Stimulated activated CD4-positive, alpha-beta T cell treated with anti-CD3 and anti-CD28 coated beads, Interleukin-12 subunit alpha, Interleukin-12 subunit beta, amount 100 ng/mL, for 48 hours (primary cell): ENCODE results near the gene CD8B2.
"Not testable (repeated sequence)": the region's sequence is repeated elsewhere in the genome, so short reads cannot be mapped to it uniquely, and the experiment has no call there.

Experiments
- DNase-seq, 3 donors: peaks; one replicate each; pipeline ENCODE4 v3.0.0-alpha.2; 2020; ENCODE audit warnings: low read depth in 2 of 3, low spot score in 1 of 3

Gene CD8B2

DNA sequence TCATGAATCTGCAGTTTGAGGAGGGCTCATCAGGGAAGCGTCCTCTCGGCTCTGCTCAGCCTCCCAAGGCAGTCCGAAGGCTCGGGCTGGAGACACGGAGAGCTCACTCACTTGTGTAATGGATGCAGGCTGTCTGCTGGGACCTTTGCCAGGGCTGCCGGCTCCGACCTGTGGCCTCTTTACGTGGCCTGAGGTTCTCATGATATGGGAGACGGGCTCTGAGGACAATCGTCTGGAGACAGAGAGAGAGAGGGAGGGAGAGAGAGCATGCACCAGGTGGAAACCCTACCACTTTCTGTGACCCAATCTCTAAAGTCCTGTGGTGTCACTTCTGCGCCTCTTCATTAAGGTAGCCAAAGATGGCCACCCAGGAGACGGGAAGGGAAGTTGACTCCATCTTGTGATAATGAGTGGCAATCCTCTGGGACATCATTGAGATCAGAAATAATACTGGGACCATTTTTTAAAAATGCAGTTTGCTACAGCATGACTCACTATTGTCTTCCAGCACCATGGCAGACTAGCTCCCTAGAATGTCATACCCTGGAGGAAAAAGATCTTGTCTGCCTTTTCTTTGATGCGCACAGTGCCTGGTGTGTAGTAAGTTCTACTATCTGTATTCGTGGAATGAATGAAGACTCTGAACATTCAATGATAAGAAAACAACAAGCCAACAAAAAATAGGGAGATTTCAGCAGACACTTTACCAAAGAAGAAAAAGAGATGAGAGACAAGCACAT lies 60.2 kb downstream of the CD8B2 start:
- no peak for DNase-seq

DNA sequence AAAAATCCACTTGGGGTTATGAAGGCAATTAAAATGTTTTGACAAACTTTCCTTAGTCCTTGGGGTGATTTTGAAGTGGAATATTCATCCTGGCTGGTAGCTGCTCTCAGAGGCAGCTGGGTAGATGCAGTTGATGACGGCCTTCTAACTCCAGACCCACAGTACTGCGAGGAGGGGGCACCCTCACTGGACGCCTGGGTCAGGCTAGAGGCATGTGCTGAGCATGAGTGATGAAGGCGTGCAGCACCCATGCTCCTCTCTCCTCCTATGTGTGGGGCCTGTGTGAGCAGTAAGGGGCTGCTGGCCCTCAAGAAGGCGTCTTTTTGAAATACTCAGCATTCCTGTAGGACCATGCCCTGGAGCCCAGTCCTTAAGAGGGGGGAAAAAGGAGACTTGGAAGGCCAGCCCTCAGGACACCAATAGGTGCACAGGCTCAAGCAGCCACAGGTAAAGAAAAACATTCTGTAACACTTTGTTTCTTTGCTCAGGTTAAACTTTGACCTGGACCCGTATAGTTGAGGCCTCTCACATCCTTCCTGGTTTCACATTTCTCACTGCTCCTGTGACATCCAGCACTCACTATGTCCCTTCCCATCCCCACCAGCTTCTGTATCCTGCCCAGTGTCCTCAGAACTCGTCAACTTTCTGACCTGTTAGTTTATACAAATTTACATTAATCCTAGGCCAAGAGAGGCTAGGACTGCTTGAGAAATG lies 64.4 kb downstream of the CD8B2 start:
- DNase-seq: no peak

GRCh38 chr2:106552921-106553320 lies 65.8 kb downstream of the CD8B2 start:
- DNase-seq: no peak

DNA sequence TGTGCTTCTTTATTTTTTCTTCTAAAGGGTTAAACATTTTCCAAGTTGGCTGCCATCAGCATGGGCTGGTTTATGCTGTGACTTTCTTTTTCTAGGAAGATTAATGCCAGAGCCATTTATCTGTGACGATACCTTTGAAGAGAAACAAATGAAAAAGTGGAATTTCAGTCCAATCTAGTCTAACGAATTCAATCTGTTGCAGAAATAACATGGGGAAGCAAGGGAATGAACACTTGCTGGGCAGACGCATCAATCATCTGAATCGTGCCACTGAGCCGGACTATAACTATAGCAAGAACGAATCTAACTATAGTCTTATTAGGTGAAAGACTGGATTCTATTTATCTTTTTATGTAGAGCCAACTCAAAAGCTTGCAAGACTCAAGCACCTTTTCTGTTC lies 66.2 kb downstream of the CD8B2 start:
- DNase-seq: no peak

DNA sequence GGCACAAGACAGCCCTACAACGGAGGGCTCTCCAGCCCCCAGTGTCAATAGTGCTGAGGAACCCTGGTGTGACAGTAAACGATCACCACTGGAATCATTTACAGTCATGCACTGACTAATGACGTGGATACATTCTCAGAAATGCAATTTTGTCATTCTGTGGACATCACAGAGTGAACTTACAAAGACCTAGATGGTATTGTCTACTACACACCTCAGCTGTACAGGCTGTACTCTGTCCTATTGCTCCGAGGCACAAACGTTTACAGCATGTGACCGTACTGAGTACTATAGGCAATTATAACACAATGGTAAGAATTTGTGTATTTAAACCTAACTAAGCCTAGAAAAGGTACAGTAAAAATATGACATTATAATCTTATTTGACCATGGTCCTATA lies 67.2 kb downstream of the CD8B2 start:
- no peak for DNase-seq

GRCh38 chr2:106555053-106555452 lies 67.9 kb downstream of the CD8B2 start:
- DNase-seq: no peak

GRCh38 chr2:106559786-106560185 lies 72.6 kb downstream of the CD8B2 start:
- not testable (repeated sequence) for DNase-seq

GRCh38 chr2:106560773-106561172 lies 73.6 kb downstream of the CD8B2 start:
- DNase-seq: no peak

DNA sequence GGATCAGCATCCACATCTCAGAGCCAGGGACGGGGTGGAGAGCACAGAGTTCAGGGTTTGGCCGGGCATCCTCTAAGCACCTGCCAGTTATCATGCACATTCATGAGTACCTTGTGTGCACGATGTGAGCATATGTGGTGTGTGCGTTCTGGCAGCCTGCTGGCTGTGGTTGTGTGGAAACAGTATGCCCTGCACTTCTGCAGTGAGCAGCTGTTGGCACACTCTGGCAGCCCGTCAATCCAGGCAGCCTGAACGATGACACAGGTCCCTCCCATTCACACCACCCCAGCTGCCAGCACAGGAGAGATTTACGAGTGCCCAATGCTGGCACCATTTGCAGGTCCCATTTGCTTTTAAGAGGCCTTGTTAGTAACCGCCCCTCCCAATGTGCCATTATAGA lies 74.2 kb downstream of the CD8B2 start:
- no peak for DNase-seq

GRCh38 chr2:106561803-106562202 lies 74.6 kb downstream of the CD8B2 start:
- no peak for DNase-seq

GRCh38 chr2:106562268-106563186 lies 75.4 kb downstream of the CD8B2 start:
- no peak for DNase-seq

- no peak for DNase-seq
Observed at GRCh38 chr2:106563195-106563594, 76.0 kb downstream of the CD8B2 start.

DNA sequence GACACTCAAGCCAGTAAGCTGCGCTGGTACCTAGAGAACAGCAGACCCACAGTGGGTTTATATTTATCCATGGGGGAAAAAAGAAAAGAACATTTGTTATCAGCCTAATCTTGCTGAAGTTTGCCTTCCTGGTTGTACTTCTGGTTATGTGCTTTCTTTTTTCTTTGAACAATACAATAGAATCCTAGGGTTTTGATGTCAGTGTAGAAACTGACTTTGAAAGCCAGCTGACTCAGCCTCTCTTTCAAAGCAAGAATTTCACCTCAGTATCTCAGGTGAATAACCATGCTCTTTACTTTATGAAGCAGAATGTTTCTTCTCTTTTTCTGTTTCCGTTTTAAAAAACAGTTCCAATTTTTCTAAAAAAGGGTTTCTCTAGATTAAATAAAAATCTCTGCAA lies 78.4 kb downstream of the CD8B2 start:
- DNase-seq: no peak

- DNase-seq: peak; percentile 12 to 47 (median 40)
Observed at GRCh38 chr2:106566050-106566449, 78.9 kb downstream of the CD8B2 start.

- DNase-seq: not testable (repeated sequence)
Observed at GRCh38 chr2:106566484-106566883, 79.3 kb downstream of the CD8B2 start.

- DNase-seq: no peak
Observed at GRCh38 chr2:106570316-106570715, 83.2 kb downstream of the CD8B2 start.
